Measurements from ENCODE around the gene PYY. TPM values are rescaled to one million over a fixed set of nuclear protein-coding genes. Genes with fewer than 3 reads are reported as not detected.

Gene PYY
- total RNA-seq, 1 experiment from 2014 or later, result not detected

GRCh38 chr17:43935926-43936261 lies 17.8 kb downstream of the PYY start:
- Histone ChIP-seq H3K4me1 (ENCODE audit: control insufficient read depth, insufficient read depth, low read length) (no peaks in the 10 kb centered on the region), H3K9me3 (ENCODE audit: control insufficient read depth, insufficient read depth, low read depth, low read length) (no peaks in the 10 kb centered on the region), H3K27ac (ENCODE audit: low read length) (no peak overlapping the region), H3K4me3 (ENCODE audit: low read depth in 2 of 2, low read length in 2 of 2) (no peak overlapping the region), H3K27me3 (ENCODE audit: control insufficient read depth, insufficient read depth, low read length) (no peaks in the 10 kb centered on the region), H3K36me3 (ENCODE audit: control insufficient read depth, insufficient read depth, low read length) (no peaks in the 10 kb centered on the region)
- BruUV-seq (replicated peaks), result no TSS peak
- ChIA-PET CTCF (no interaction called here), POLR2A (interaction anchor here (0.5 kb wide), 1 partner anchor 363 kb away, joined by 5 read pairs; no protein-coding TSS in a partner anchor)
- DNase-seq (ENCODE audit: low read depth, low spot score), result no peak
- intact Hi-C loops (cut with micrococcal nuclease; ENCODE audit: unreplicated experiment) (no loop called here), in situ Hi-C loops (cut with HindIII; ENCODE audit: low pct_unique_long_range_greater_than_20kb, low sequenced_read_pairs) (no loop called here)
- ATAC-seq, result no peak
- TF ChIP-seq TCF7L2 (IDR thresholded peaks at IDR 0.05; ENCODE audit: low read depth, low read length), result no peak
- no peak for TF ChIP-seq CTCF (IDR thresholded peaks at IDR 0.05)
- TF ChIP-seq SIN3A (IDR thresholded peaks at IDR 0.05; ENCODE audit: borderline replicate concordance, insufficient read depth, low read depth, low read length), result no peak
- no peak for TF ChIP-seq POLR2AphosphoS5 (IDR thresholded peaks at IDR 0.05; ENCODE audit: low read depth, low read length)
- TF ChIP-seq REST (IDR thresholded peaks at IDR 0.05; ENCODE audit: insufficient read depth in 1 of 2, low read depth in 2 of 2, low read length in 1 of 2), result no peak

- no peak overlapping the region for H3K4me3 ChIP-seq (ENCODE audit: low read depth in 2 of 2, low read length in 2 of 2)
- H3K36me3 ChIP-seq (ENCODE audit: control insufficient read depth, insufficient read depth, low read length), result no peaks in the 10 kb centered on the region
- DNase-seq (ENCODE audit: low read depth, low spot score) (no peak), ATAC-seq (no peak)
- in situ Hi-C loops (cut with HindIII; ENCODE audit: low pct_unique_long_range_greater_than_20kb, low sequenced_read_pairs) (no loop called here), intact Hi-C loops (cut with micrococcal nuclease; ENCODE audit: unreplicated experiment) (no loop called here)
- ChIA-PET POLR2A (no interaction called here), CTCF (no interaction called here)
- H3K4me1 ChIP-seq (ENCODE audit: control insufficient read depth, insufficient read depth, low read length), result no peaks in the 10 kb centered on the region
- no peak overlapping the region for H3K27ac ChIP-seq (ENCODE audit: low read length)
- no peaks in the 10 kb centered on the region for H3K9me3 ChIP-seq (ENCODE audit: control insufficient read depth, insufficient read depth, low read depth, low read length)
- no TSS peak for BruUV-seq (replicated peaks)
- no peak for TF ChIP-seq REST (IDR thresholded peaks at IDR 0.05; ENCODE audit: insufficient read depth in 1 of 2, low read depth in 2 of 2, low read length in 1 of 2)
- TF ChIP-seq CTCF (IDR thresholded peaks at IDR 0.05), result no peak
- no peak for TF ChIP-seq TCF7L2 (IDR thresholded peaks at IDR 0.05; ENCODE audit: low read depth, low read length)
- no peak for TF ChIP-seq SIN3A (IDR thresholded peaks at IDR 0.05; ENCODE audit: borderline replicate concordance, insufficient read depth, low read depth, low read length)
- no peak for TF ChIP-seq POLR2AphosphoS5 (IDR thresholded peaks at IDR 0.05; ENCODE audit: low read depth, low read length)
- no peaks in the 10 kb centered on the region for H3K27me3 ChIP-seq (ENCODE audit: control insufficient read depth, insufficient read depth, low read length)
Measured at GRCh38 chr17:43935204-43935925, 18.4 kb downstream of the PYY start.
